HEK293T (cell line): ENCODE measurements around the gene SPSB4.

Source experiments
- BHLHE40 ChIP-seq: fragments of 450-650 bp; IDR thresholded peaks from 2 replicates; pipeline ENCODE4 v1.6.1; 2016; ENCODE audit warnings: mild to moderate bottlenecking, moderate library complexity, borderline replicate concordance
- CTBP1 ChIP-seq: fragments of 450-650 bp; IDR thresholded peaks from 2 replicates; pipeline ENCODE4 v1.6.1; 2016; ENCODE audit warnings: borderline replicate concordance
- ELF4 ChIP-seq: fragments of 450-650 bp; IDR thresholded peaks from 2 replicates; pipeline ENCODE4 v1.6.1; 2017; ENCODE audit warnings: antibody characterized with exemption
- HDGF ChIP-seq: fragments of 450-650 bp; IDR thresholded peaks from 2 replicates; pipeline ENCODE4 v1.6.1; 2017; ENCODE audit warnings: antibody characterized with exemption, borderline replicate concordance
- L3MBTL2 ChIP-seq: fragments of 450-650 bp; conservative IDR thresholded peaks from 2 replicates; pipeline ENCODE4 v1.6.1; 2016; ENCODE audit warnings: mild to moderate bottlenecking
- SP1 ChIP-seq: fragments of 450-650 bp; IDR thresholded peaks from 2 replicates; pipeline ENCODE4 v1.6.1; 2017
- TARDBP ChIP-seq: fragments of 450-650 bp; IDR thresholded peaks from 2 replicates; pipeline ENCODE4 v1.6.1; 2016
- TF ChIP-seq, protein P1 (sequence below): fragments of 450-650 bp; IDR thresholded peaks from 2 replicates; pipeline ENCODE4 v1.6.1; 2016

GRCh38 chr3:141055136-141055535 lies 4.0 kb downstream of the SPSB4 start:
- TF ChIP-seq HDGF (no peak), CTBP1 (no peak), SP1 (no peak), TARDBP (no peak), BHLHE40 (no peak), L3MBTL2 (no peak), ELF4 (no peak)
- TF ChIP-seq, protein P1, sequence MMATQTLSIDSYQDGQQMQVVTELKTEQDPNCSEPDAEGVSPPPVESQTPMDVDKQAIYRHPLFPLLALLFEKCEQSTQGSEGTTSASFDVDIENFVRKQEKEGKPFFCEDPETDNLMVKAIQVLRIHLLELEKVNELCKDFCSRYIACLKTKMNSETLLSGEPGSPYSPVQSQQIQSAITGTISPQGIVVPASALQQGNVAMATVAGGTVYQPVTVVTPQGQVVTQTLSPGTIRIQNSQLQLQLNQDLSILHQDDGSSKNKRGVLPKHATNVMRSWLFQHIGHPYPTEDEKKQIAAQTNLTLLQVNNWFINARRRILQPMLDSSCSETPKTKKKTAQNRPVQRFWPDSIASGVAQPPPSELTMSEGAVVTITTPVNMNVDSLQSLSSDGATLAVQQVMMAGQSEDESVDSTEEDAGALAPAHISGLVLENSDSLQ = no peak
